Measurements from ENCODE around the gene NUDT16. TPM values are rescaled to one million over a fixed set of nuclear protein-coding genes. Genes with fewer than 3 reads are reported as not detected.
A peak's percentile ranks its signal among the peaks of the same experiment; 100 is the strongest.
"Not testable (repeated sequence)": the region's sequence is repeated elsewhere in the genome, so short reads cannot be mapped to it uniquely, and the experiment has no call there.

NUDT16 gene
- total and polyA plus RNA-seq, 8 donors, result 24.7 to 34.4 (median 29.5) TPM

- no peak for TF ChIP-seq CTCF (IDR thresholded peaks at IDR 0.05)
- Histone ChIP-seq H3K4me3 (no peak overlapping the region), H3K27ac (no peak overlapping the region)
Measured at GRCh38 chr3:131356006-131356595, 25.5 kb upstream of the NUDT16 start.

GRCh38 chr3:131357275-131357674 lies 24.3 kb upstream of the NUDT16 start:
- H3K36me3 ChIP-seq, result peaks cover 0 to 5% of the 10 kb centered on the region in 2 donors
- intact Hi-C loops (cut with DNase I), result no loop called here
- H3K4me1 ChIP-seq, result peaks cover 3 to 10% of the 10 kb centered on the region in 2 donors
- ATAC-seq (no peak), DNase-seq (no peak)
- no peaks in the 10 kb centered on the region for H3K9me3 ChIP-seq
- TF ChIP-seq CTCF (IDR thresholded peaks at IDR 0.05), result no peak
- no peak overlapping the region for H3K27ac ChIP-seq
- peaks cover 0 to 10% of the 10 kb centered on the region in 2 donors for H3K27me3 ChIP-seq
- H3K4me3 ChIP-seq, result no peak overlapping the region

More at GRCh38 chr3:131356006-131356595, 25.5 kb upstream of the NUDT16 start:
- ATAC-seq, result no peak
- H3K27me3 ChIP-seq, result no peaks in the 10 kb centered on the region
- no peak for DNase-seq
- H3K9me3 ChIP-seq, result no peaks in the 10 kb centered on the region
- intact Hi-C loops (cut with DNase I), result no loop called here
- peaks cover 0 to 5% of the 10 kb centered on the region in 2 donors for H3K36me3 ChIP-seq
- peaks cover 0 to 6% of the 10 kb centered on the region in 2 donors for H3K4me1 ChIP-seq

- H3K9me3 ChIP-seq, result no peaks in the 10 kb centered on the region
- H3K36me3 ChIP-seq, result peaks cover 0 to 5% of the 10 kb centered on the region in 2 donors
- DNase-seq (peak in 1 of 4 donors; percentile 13), ATAC-seq (no peak)
- H3K27ac ChIP-seq, result peak overlapping the region in 1 of 2 donors; percentile 86
- H3K27me3 ChIP-seq, result peaks cover 0 to 12% of the 10 kb centered on the region in 2 donors
- no peak for TF ChIP-seq CTCF (IDR thresholded peaks at IDR 0.05)
- peaks cover 8 to 20% of the 10 kb centered on the region in 2 donors for H3K4me1 ChIP-seq
- peak overlapping the region in 1 of 2 donors; percentile 61 for H3K4me3 ChIP-seq
- intact Hi-C loops (cut with DNase I), result no loop called here
Measured at GRCh38 chr3:131360191-131360755, 21.3 kb upstream of the NUDT16 start.

- H3K36me3 ChIP-seq; intact Hi-C loops (cut with DNase I); H3K9me3 ChIP-seq: not testable (repeated sequence)
- Histone ChIP-seq H3K27me3 (peaks cover 0 to 12% of the 10 kb centered on the region in 2 donors), H3K4me3 (peak overlapping the region in 1 of 2 donors; percentile 61), H3K4me1 (peaks cover 8 to 20% of the 10 kb centered on the region in 2 donors), H3K27ac (peak overlapping the region; percentile 79 to 86)
- ATAC-seq, result peak; percentile 6
- DNase-seq, result peak in 2 of 4 donors; percentile 49 to 69
Measured at GRCh38 chr3:131361066-131361463, 20.5 kb upstream of the NUDT16 start.

GRCh38 chr3:131361464-131362421 lies 19.8 kb upstream of the NUDT16 start:
- peak; percentile 98 for ATAC-seq

More at GRCh38 chr3:131361464-131362421, 19.8 kb upstream of the NUDT16 start:
- Histone ChIP-seq H3K27ac (peak overlapping the region; percentile 79 to 86), H3K4me1 (peaks cover 8 to 20% of the 10 kb centered on the region in 2 donors), H3K4me3 (peak overlapping the region; percentile 34 to 61), H3K36me3 (no peaks in the 10 kb centered on the region), H3K9me3 (no peaks in the 10 kb centered on the region), H3K27me3 (peaks cover 0 to 12% of the 10 kb centered on the region in 2 donors)
- TF ChIP-seq CTCF (IDR thresholded peaks at IDR 0.05), result no peak
- peak; percentile 35 to 99 (median 90) for DNase-seq
- intact Hi-C loops (cut with DNase I), result no loop called here

All from left lung (tissue), 10 donors.